OCI-LY3 (cell line): Measurements from ENCODE around the gene VKORC1.

Source experiments
- H2AFZ ChIP-seq: fragments of 200-600, 300-600 bp; shearing (Covaris generic); 2 replicates; pipeline ENCODE4 v1.6.0; 2014; ENCODE audit warnings: antibody characterized with exemption, low read depth, low read length
- H3K27ac ChIP-seq: fragments of 200-600, 300-600 bp; sonication (generic); 2 replicates; pipeline ENCODE4 v1.5.1; 2014; ENCODE audit warnings: mild to moderate bottlenecking, low read length, moderate library complexity, mixed read lengths
- H3K27me3 ChIP-seq: fragments of 200-600, 300-600 bp; sonication (generic); 2 replicates; pipeline ENCODE4 v1.6.1; 2014; ENCODE audit warnings: low read depth, low read length, mixed read lengths
- H3K36me3 ChIP-seq: fragments of 200-600, 300-600 bp; sonication (generic); replicated peaks from 2 replicates; pipeline ENCODE3; 2014; ENCODE audit warnings: low read depth, low read length, mixed read lengths
- H3K4me1 ChIP-seq: fragments of 300-600, 200-600 bp; sonication (generic); 2 replicates; pipeline ENCODE4 v1.6.1; 2014; ENCODE audit warnings: low read length, mixed read lengths
- H3K4me2 ChIP-seq: fragments of 200-600, 300-600 bp; sonication (generic); 2 replicates; pipeline ENCODE4 v1.6.1; 2014; ENCODE audit warnings: low read length, mixed read lengths
- H3K4me3 ChIP-seq: fragments of 300-600, 200-600 bp; sonication (generic); 2 replicates; pipeline ENCODE4 v1.5.1; 2014; ENCODE audit warnings: antibody characterized with exemption, mild to moderate bottlenecking, low read length, moderate library complexity
- H3K79me2 ChIP-seq: fragments of 300-600, 200-600 bp; shearing (Covaris generic); 2 replicates; pipeline ENCODE4 v1.6.1; 2014; ENCODE audit warnings: mild to moderate bottlenecking, low read length, mixed read lengths
- H3K9ac ChIP-seq: fragments of 300-600, 200-600 bp; shearing (Covaris generic); 2 replicates; pipeline ENCODE4 v1.6.0; 2014; ENCODE audit warnings: mild to moderate bottlenecking, low read length, moderate library complexity
- H3K9me3 ChIP-seq: fragments of 200-600, 300-600 bp; shearing (Covaris generic); 2 replicates; pipeline ENCODE4 v1.6.1; 2014; ENCODE audit warnings: low read length, mixed read lengths; ENCODE audit not compliant: insufficient read depth
- H4K20me1 ChIP-seq: fragments of 200-600, 300-600 bp; sonication (generic); 2 replicates; pipeline ENCODE4 v1.6.1; 2016; ENCODE audit warnings: low read length, mixed read lengths; ENCODE audit not compliant: insufficient read depth
- EZH2phosphoT487 ChIP-seq: fragments of 200-600 bp; shearing (Covaris generic); IDR thresholded peaks from 2 replicates; pipeline ENCODE4 v1.6.1; 2018; ENCODE audit warnings: antibody characterized with exemption, mixed run types, low read depth
- TF ChIP-seq, protein P1 (sequence below): fragments of 200-600, 300-600 bp; sonication (generic); IDR thresholded peaks from 2 replicates; pipeline ENCODE4 v1.5.1; 2014; ENCODE audit warnings: antibody characterized with exemption, low read length, low read depth

The VKORC1 gene

GRCh38 chr16:31081428-31082351 lies 12.9 kb downstream of the VKORC1 start:
- TF ChIP-seq, protein P1, sequence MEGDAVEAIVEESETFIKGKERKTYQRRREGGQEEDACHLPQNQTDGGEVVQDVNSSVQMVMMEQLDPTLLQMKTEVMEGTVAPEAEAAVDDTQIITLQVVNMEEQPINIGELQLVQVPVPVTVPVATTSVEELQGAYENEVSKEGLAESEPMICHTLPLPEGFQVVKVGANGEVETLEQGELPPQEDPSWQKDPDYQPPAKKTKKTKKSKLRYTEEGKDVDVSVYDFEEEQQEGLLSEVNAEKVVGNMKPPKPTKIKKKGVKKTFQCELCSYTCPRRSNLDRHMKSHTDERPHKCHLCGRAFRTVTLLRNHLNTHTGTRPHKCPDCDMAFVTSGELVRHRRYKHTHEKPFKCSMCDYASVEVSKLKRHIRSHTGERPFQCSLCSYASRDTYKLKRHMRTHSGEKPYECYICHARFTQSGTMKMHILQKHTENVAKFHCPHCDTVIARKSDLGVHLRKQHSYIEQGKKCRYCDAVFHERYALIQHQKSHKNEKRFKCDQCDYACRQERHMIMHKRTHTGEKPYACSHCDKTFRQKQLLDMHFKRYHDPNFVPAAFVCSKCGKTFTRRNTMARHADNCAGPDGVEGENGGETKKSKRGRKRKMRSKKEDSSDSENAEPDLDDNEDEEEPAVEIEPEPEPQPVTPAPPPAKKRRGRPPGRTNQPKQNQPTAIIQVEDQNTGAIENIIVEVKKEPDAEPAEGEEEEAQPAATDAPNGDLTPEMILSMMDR = no peak
- no peak for TF ChIP-seq EZH2phosphoT487
- H3K4me3 ChIP-seq = no peak overlapping the region
- no peaks in the 10 kb centered on the region for H3K4me1 ChIP-seq
- H3K9ac ChIP-seq = no peak overlapping the region
- H3K27ac ChIP-seq = no peak overlapping the region
- no peaks in the 10 kb centered on the region for H3K27me3 ChIP-seq
- H3K4me2 ChIP-seq = no peak overlapping the region
- H2AFZ ChIP-seq = no peak overlapping the region
- H3K9me3 ChIP-seq = no peaks in the 10 kb centered on the region
- peaks cover 37% of the 10 kb centered on the region for H3K36me3 ChIP-seq
- peaks cover 3% of the 10 kb centered on the region; the same call in 1 of the 2 replicates for H4K20me1 ChIP-seq
- peaks cover 6% of the 10 kb centered on the region; the same call in 1 of the 2 replicates for H3K79me2 ChIP-seq

DNA sequence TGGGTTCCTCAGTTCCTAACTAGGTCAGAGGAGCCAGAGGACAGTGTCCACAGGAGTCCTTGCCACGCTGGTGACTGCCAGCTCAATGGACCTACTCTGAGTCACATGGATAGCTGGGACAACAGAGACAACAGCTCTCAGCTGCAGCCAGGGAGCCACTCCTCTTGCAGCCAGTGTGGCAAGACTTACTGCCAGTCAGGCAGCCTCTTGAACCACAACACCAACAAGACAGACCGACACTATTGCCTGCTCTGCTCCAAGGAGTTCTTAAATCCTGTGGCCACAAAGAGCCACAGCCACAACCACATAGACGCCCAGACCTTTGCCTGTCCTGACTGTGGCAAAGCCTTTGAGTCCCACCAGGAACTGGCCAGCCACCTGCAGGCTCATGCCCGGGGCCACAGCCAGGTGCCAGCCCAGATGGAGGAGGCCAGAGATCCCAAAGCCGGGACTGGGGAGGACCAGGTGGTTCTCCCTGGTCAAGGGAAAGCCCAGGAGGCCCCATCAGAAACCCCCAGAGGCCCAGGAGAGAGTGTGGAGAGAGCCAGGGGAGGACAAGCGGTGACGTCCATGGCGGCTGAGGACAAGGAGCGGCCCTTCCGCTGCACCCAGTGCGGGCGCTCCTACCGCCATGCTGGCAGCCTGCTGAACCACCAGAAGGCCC lies 13.7 kb downstream of the VKORC1 start:
- Histone ChIP-seq H3K9ac (no peak overlapping the region), H3K36me3 (peaks cover 37% of the 10 kb centered on the region)

DNA sequence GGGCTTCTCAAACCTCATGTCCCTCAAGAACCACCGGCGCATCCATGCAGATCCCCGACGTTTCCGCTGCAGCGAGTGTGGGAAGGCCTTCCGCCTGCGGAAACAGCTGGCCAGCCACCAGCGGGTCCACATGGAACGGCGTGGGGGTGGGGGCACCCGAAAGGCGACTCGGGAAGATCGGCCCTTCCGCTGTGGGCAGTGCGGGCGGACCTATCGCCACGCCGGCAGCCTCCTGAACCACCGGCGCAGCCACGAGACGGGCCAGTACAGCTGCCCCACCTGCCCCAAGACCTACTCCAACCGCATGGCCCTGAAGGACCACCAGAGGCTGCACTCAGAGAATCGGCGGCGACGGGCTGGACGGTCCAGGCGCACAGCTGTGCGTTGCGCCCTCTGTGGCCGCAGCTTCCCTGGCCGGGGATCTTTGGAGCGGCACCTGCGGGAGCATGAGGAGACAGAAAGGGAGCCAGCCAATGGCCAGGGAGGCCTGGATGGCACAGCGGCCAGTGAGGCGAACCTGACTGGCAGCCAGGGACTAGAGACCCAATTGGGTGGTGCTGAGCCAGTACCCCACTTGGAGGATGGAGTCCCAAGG lies 14.5 kb downstream of the VKORC1 start:
- Histone ChIP-seq H3K4me1 (peaks cover 5% of the 10 kb centered on the region), H3K79me2 (peaks cover 22% of the 10 kb centered on the region), H3K27me3 (no peaks in the 10 kb centered on the region), H4K20me1 (0 out of 2 replicates have a peak, but pooled peaks cover 3% of the 10 kb centered on the region), H3K36me3 (peaks cover 35% of the 10 kb centered on the region), H3K4me3 (no peak overlapping the region), H2AFZ (no peak overlapping the region), H3K4me2 (no peak overlapping the region), H3K9ac (no peak overlapping the region), H3K9me3 (no peaks in the 10 kb centered on the region), H3K27ac (no peak overlapping the region)
- TF ChIP-seq, protein P1 = no peak
- TF ChIP-seq EZH2phosphoT487 = no peak

More for the DNA sequence above, 13.7 kb downstream of the VKORC1 start:
- Histone ChIP-seq H3K4me3 (no peak overlapping the region), H3K9me3 (no peaks in the 10 kb centered on the region), H2AFZ (no peak overlapping the region), H3K4me2 (no peak overlapping the region), H4K20me1 (peaks cover 3% of the 10 kb centered on the region; the same call in 1 of the 2 replicates), H3K27ac (no peak overlapping the region), H3K4me1 (no peaks in the 10 kb centered on the region), H3K79me2 (peaks cover 14% of the 10 kb centered on the region), H3K27me3 (no peaks in the 10 kb centered on the region)
- TF ChIP-seq, protein P1 = no peak
- TF ChIP-seq EZH2phosphoT487 = no peak
